GM21423 (cell line): ENCODE results near the gene MACROD1.

Experiments
- ATAC-seq: cut with Tn5 transposase; IDR thresholded peaks from one replicate; pipeline ENCODE4 v1.9.1; 2021; ENCODE audit warnings: mild to moderate bottlenecking, moderate library complexity; ENCODE audit not compliant: unreplicated experiment

Gene MACROD1

DNA sequence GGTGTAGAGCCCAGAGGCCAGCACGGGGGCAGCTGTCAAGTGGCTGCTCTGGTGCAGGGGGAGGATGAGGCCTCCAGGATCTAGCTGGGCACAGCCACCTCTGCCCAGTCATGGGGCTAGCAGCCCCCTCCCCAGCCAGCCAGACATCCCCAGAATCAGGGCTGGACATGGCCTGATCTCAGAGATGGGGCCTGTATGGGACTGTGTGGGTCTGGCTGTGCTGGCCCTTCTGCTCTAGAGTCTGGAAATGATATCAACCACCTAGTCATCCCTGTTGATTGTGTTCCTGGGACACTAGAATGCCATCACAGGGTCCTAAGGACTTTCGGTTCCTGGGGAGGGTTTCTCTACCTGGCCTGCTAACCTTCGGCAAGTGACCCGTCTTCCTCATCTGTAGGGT, 127.4 kb downstream of the MACROD1 start:
- ATAC-seq, result no peak

- no peak for ATAC-seq
Observed at GRCh38 chr11:64037027-64037634, 128.8 kb downstream of the MACROD1 start.

GRCh38 chr11:64036087-64037026, 129.6 kb downstream of the MACROD1 start:
- no peak for ATAC-seq

GRCh38 chr11:64035576-64035975, 130.3 kb downstream of the MACROD1 start, which contains the start of gene FLRT1:
Gene FLRT1, plus strand, starts transcription at chr11:64035931. Its CDS starts 80,337 bp downstream, at chr11:64116268.
- ATAC-seq, result no peak

GRCh38 chr11:64035081-64035524, 130.8 kb downstream of the MACROD1 start:
- no peak for ATAC-seq

- no peak for ATAC-seq
Observed at GRCh38 chr11:64034411-64034811, 131.5 kb downstream of the MACROD1 start.

- ATAC-seq, result no peak
Observed at GRCh38 chr11:64032050-64032449, 133.9 kb downstream of the MACROD1 start.

DNA sequence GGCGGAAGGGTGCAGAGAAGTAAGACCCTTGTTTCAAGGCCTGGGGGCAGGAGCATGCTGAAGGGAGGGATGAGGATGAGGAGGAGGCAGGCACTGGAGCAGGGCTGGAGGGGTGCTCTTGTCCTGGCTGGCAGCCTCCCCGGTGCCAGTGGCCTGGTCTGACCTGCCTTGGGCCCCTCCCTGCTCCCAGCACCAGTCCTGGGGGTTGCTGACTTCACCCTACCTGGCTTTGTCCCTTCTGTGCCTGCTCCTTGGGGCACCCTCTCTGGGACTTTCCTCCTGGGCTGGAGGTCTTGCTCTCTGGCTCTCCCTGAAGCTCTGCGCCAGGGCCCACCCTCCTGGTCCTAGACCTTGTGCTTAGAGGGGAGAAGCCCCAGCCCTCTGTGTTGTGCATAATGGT, 134.9 kb downstream of the MACROD1 start:
- no peak for ATAC-seq

GRCh38 chr11:64029773-64030172, 136.1 kb downstream of the MACROD1 start:
- ATAC-seq, result no peak

- no peak for ATAC-seq
Observed at GRCh38 chr11:64028398-64029115, 137.4 kb downstream of the MACROD1 start.

GRCh38 chr11:64027651-64028397, 138.1 kb downstream of the MACROD1 start:
- no peak for ATAC-seq

GRCh38 chr11:64026575-64027205, 139.2 kb downstream of the MACROD1 start:
- no peak for ATAC-seq

GRCh38 chr11:64025205-64025604, 140.7 kb downstream of the MACROD1 start:
- ATAC-seq, result no peak

DNA sequence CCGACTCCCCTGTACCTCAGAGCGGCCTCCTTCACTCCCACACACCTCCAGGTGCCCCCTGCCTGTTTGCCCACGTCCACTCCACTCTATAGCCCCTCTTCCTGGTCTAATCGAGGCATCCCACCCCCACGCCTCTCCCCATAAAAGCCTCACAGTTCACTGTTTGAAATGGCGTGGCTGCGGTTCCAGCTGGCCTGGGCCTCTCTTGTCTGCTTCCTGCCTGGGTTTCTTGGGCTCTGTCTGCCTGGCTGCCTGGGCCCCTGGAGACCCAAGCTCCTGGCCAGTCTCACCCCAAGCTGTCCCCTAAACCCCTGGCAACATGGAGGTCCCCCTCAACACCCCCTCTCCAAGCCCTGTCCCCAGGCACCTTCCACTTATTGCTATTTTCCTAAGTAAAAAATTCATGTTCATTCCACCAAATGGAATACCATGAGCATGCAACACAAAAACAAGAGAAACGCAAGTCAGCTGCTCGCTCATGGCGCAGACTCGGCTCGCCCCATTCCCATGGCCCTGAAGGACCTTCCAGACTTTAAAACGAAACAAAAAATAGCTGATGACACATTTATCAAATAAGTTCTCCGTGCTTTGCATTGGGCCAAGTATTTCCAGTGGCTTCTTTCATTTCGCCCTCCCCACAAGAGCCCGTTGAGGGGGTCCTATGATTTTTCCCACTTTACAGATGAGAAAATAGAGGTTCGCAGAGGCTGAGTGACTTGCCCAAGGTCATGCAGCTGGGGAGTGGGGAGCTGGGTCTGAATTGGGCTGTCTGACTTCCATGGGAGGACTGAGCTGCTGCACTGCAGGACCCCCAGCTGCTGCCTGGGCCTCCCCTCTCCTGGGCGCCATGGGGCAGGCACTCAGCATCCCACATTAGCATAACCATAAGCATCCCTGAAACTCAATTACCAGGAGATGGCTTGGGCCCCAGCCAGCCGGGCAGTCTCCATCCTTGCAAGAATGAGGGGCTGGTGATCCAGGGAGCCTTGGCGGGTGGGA, 141.9 kb downstream of the MACROD1 start:
- ATAC-seq, result no peak

- ATAC-seq, result no peak
Observed at GRCh38 chr11:64022125-64022784, 143.7 kb downstream of the MACROD1 start.

GRCh38 chr11:64021757-64022093, 144.2 kb downstream of the MACROD1 start:
- no peak for ATAC-seq

- ATAC-seq, result no peak
Observed at GRCh38 chr11:64020976-64021756, 144.7 kb downstream of the MACROD1 start.
